Measurements from ENCODE around the gene POLR1H.
"Not testable (repeated sequence)": the region's sequence is repeated elsewhere in the genome, so short reads cannot be mapped to it uniquely, and the experiment has no call there.

POLR1H gene, protein sequence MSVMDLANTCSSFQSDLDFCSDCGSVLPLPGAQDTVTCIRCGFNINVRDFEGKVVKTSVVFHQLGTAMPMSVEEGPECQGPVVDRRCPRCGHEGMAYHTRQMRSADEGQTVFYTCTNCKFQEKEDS

GRCh38 chr6:30061092-30061857 is at the start of gene POLR1H:
POLR1H (plus strand) TSS chr6:30061265; CDS start chr6:30061525, 260 bp downstream.
- FAIRE-seq = peak; percentile 89

GRCh38 chr6:30013291-30013922 is 47.7 kb upstream of the POLR1H start:
- no peak for DNase-seq (ENCODE audit: insufficient read length, low spot score)
- no peak for FAIRE-seq

More at GRCh38 chr6:30061092-30061857, at the start of gene POLR1H:
- peak; percentile 63 for DNase-seq (ENCODE audit: insufficient read length, low spot score)

DNA sequence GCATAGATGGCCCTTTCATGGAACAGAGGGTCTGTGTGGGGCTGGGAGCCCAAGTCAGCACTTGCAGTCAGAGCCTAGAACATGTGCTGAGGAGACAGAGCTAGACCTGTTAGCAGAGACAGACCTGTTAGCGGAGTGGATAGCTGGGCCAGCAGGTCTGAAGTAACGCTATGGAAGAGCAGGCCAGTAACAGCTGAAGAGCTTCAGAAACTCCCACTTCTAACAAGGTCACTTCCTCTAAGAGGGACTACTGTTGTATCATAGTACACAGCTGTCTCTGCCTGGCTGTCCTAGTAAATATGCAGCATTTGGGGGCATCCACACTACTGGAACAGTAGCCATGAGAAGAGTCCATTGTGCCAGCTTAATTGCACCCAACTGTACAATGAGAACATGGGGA is 41.2 kb upstream of the POLR1H start:
- DNase-seq (ENCODE audit: insufficient read length, low spot score) (no peak), FAIRE-seq (no peak)

DNA sequence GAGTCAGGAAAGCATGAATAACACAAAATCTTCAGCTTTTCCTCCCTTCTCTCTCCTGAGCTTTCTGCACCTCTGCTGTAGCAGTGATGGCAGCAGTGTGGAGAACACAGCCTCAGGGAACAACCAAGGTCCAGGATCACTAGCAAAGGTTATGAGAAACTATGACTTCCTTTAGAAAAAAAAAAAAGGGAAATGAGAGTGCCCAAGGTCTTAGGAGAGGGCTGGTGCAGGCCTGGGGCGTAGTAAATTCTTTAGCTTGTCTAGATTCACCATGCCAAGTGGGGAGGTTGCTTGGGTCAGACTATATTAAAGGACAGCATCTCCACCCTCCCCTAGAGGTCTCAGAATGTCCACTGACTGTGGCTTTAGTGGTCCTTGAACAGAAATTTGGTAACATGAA is 40.4 kb upstream of the POLR1H start:
- no peak for DNase-seq (ENCODE audit: insufficient read length, low spot score)
- FAIRE-seq = no peak

DNA sequence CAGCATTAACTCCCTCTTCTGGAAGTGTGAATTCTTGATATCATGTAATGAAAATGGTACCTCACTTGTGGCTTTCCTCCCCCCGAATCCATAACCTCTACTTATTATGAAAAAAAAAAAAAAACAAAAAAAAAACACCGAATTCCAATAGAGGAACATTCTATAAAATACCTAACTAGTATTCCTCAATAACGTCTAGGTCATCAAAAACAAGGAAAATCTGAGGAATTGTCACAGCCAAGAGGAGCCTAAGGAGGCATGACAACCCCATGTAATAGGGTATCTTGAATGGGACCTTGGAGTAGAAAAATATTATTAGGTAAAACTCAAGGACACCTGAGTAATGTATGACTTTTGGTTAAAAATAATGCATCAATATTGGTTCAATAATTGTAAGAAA is 38.9 kb upstream of the POLR1H start:
- no peak for DNase-seq (ENCODE audit: insufficient read length, low spot score)
- FAIRE-seq = no peak

DNA sequence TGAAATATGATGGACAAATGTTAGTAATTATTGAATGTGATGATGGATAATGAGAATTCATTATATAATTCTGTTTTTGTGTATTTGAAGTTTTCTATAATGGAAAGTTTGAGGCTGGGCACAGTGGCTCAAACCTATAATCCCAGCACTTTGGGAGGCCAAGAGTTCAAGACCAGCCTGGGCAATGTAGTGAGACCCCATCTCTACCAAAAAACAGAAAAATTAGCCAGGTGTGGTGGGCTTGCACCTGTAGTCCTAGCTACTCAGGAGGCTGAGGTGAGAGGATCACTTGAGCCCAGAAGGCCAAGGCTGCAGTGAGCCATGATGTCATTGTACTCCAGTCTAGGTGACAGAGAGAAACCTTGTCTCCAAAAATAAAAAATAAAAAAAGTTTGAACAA is 38.4 kb upstream of the POLR1H start:
- not testable (repeated sequence) for FAIRE-seq; DNase-seq (ENCODE audit: insufficient read length, low spot score)

GRCh38 chr6:30025186-30025585 is 35.9 kb upstream of the POLR1H start:
- DNase-seq (ENCODE audit: insufficient read length, low spot score) (no peak), FAIRE-seq (no peak)

GRCh38 chr6:30029588-30029987 is 31.5 kb upstream of the POLR1H start:
- DNase-seq (ENCODE audit: insufficient read length, low spot score) = no peak
- FAIRE-seq = no peak

DNA sequence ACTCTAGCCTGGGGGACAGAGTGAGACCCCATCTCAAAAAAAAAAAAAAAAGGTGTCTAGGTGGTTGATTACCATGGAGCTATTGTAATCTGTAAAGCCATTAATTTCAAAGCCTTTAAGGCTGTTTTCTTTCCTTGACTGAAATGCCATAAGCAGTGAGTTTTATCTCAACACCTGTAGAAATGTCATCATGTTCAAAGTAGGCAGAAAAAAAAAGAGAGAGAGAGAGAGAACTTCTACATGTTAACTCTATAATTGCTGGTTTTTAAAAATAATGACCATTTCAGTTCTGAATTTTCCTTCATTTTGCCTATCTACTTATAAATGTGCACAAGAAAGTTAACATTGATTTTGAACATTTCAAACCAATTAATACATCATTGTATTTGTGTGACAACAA is 29.7 kb upstream of the POLR1H start:
- DNase-seq (ENCODE audit: insufficient read length, low spot score) (no peak), FAIRE-seq (no peak)

DNA sequence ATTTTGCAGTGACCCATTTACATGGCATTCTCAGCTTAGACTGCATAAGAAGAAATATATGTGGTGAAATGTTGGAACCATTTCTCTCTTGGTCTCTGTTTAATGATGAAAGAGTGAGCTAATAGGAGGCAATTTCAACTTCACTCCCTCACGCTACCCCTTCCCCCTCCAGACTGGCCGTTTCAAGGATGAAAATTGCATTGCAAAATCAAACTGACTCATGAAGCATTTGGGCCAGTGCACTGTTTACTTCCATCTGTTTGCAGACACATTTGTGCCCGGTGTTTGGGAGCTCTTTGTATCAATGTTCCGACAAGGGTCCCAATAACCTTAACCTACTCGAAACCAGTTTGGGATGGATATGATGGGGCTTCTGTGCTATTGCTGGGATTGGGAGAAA is 27.6 kb upstream of the POLR1H start:
- DNase-seq (ENCODE audit: insufficient read length, low spot score); FAIRE-seq: not testable (repeated sequence)

DNA sequence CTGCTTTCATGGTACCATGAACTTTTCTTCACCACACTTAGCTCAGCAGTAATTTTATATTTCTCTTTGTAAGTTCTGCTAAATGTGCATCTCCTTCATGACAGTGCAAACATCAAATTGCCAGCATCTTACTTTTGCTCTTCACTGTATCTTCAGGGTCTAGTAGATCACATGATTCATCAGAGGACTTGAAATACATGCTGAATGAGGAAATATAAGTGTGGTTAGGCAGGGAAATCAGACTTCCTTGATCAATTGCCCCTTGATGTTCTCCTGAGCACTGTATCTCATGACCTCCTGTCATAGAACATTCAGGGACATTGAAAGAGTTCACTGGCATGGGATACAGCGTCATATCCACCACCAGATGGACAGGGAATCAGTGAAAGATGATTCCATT is 25.3 kb upstream of the POLR1H start:
- FAIRE-seq = no peak
- DNase-seq (ENCODE audit: insufficient read length, low spot score) = no peak

GRCh38 chr6:30037182-30037788 is 23.8 kb upstream of the POLR1H start:
- DNase-seq (ENCODE audit: insufficient read length, low spot score) = no peak
- FAIRE-seq = peak; percentile 83

DNA sequence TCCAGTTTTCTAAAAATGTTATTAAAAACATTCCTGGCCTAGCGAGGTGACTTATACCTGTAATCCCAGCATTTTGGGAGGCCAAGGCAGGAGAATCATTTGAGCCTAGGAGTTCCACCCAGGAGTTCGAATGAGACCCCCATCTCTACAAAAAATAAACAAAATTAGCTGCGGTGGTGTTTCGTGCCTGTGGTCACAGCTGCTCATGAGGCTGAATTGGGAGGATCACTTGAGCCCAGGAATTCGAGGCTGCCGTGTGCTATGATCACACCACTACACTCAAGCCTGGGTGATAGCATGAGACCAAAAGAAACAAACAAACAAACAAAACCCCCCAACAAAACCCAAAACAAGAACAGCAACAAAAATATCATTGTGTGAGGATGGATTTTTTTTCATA is 19.8 kb upstream of the POLR1H start:
- FAIRE-seq (no peak), DNase-seq (ENCODE audit: insufficient read length, low spot score) (no peak)

DNA sequence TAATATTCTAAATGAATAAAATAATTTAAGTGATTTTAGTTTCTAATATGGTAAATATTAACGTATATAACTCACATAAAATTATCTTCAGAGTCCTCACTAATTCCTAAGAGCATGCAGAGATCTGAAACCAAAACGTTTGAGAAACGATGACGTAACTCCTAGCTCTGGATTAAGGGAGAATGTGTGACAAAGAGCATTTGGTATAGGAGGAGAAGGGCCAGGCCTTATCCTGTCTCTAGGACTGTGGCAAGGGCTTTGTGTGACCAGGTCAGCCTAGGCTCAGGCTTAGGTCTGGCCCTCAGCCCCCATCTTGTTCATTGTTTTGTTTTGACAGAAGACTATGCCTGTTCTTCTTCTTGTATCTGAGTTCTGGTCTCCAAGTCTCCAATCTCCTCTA is 19.2 kb upstream of the POLR1H start:
- DNase-seq (ENCODE audit: insufficient read length, low spot score) (no peak), FAIRE-seq (no peak)

DNA sequence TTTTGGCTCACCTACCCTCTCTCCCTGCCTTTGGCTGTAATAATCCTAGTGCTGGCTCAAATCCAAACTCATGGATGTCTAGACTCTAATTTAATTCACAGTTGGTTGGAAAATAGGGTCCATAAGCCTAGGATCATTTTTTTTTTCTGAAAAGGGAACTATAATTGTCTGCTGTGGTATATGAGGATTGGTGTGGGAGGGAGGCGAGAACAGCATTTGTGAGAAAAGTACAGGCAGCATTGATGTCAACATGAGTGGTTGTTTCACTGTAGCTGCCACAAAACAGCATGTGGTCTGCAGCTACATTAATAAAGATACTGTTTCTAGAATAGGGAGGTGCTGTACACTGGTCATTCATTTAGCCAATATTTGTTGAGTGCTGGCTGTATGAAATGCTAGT is 18.6 kb upstream of the POLR1H start:
- DNase-seq (ENCODE audit: insufficient read length, low spot score) (no peak), FAIRE-seq (peak; percentile 14)

DNA sequence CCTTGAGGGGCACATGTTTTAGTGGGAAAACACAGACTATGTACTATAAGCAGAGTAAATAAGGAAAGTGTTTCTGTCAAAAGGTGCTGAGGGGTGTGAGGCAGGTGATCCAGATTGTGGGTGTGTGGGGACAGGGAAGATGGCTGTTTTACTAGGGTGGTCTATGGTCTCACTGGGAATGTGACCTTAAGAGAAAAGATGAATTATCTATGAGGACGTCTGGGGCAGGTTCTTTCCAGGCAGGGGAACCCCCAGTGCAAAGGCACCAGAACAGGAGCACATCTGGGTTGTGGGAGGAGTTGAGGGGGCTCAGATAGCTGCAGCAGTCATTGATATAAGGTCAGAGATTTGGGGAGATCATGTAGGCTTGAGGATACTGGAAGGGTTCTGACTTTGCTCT is 18.2 kb upstream of the POLR1H start:
- no peak for FAIRE-seq
- DNase-seq (ENCODE audit: insufficient read length, low spot score) = no peak

- FAIRE-seq = no peak
- no peak for DNase-seq (ENCODE audit: insufficient read length, low spot score)
These were observed 17.3 kb upstream of the POLR1H start for GRCh38 chr6:30043744-30044143.

DNA sequence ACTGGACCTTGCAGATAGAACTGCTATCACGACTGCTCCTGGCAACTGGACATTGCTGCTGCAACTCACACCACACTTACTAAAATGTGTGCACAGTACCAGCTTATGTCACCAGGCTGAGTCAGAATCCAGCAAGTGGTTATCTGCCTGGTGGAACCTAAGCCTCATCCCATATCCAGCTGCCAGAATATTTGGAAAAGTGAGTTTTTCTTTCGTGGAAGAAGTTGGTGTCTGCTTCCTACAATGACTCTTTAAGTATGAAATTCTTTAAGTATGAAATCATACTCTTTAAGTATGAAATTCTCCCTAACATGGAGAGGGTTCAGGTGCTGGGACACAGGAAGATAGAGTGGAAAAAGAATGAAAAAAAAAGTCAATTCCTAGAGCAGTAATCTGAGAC is 16.4 kb upstream of the POLR1H start:
- DNase-seq (ENCODE audit: insufficient read length, low spot score) (no peak), FAIRE-seq (no peak)

- FAIRE-seq (no peak), DNase-seq (ENCODE audit: insufficient read length, low spot score) (no peak)
These were observed 13.8 kb upstream of the POLR1H start for GRCh38 chr6:30047220-30047619.

DNA sequence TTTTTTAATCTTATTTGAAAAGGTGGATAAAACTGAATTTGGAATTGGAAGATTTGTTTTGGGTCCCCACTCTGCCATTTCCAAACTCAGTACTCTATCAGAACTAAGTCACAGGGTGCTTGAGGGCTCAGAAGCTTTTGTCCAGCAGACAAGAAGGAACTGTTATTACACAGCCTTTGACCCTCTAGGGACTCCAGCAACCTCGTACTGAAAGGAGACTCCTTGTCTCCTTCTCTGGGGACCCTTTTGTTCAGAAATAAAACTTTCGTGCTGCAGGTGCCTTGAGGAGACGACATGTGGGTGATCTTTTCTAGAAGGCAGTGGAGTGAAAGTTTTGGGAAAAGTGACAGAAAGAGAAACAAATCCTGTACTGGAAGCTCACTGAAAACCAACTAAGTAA is 7.4 kb upstream of the POLR1H start:
- FAIRE-seq = no peak
- no peak for DNase-seq (ENCODE audit: insufficient read length, low spot score)

DNA sequence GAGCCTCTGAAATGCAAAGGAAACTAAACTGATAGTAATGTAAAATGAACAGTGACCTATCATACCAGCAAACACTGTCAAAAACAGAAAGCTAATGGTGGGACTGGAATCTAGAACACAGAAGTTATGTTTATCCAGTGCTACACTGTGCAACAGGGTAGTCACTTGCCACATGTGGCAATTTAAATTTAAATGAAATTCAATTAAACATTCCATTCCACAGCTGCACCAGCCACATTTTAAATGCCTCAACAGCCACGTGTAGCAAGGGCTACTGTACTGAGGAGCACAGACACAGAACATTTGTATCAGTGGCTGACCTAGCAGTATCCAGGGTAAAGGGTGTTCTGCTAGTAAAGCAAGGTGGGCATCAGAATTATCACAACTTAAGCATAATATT is 5.6 kb upstream of the POLR1H start:
- DNase-seq (ENCODE audit: insufficient read length, low spot score) (no peak), FAIRE-seq (no peak)

GRCh38 chr6:30060606-30061091 is 416 bp upstream of the POLR1H start:
- DNase-seq (ENCODE audit: insufficient read length, low spot score) (no peak), FAIRE-seq (no peak)
